ENCODE results near the gene PODXL.

DNA sequence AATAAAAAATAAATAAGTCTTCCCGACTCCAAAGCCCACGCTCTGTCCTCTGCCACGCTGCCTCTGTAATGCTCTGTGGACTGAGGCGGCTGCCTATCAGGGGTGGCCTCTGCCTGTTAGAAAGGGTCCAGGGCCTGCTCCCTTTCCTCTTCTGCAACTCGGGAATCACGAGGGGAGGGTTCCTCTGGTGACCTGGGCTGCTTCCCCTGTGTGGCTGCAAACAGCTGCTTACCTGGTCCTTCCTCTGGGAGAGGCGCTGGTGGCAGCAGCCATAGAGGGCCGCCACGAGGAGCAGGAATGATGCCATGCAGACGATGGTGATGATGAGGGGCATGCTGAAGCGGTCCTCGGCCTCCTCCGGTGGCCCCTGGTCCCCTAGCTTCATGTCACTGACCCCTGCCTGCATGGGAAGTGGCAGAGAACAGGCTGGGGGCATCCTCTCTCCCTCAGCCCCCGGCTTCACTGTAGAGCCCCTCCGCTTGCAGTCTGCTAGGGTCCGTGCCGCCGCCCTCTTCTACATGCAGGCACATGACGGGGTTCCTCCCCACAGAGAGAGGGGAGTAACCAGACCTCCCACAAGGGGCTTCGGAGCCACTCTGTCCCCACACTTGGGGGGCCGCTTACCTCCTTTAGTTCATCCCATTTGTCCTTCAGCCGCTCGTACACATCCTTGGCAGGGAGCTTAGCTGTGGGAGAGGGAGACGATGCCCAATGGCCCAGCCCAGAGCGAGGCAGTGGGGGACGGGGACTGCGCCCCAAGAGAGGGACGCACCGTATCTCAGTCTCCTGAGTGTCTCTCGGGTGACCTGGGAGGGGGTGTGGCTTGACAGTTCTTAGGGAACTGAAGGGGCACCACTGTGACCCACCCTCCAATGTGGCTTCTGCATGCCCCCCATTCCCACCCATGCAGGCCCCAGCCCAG lies 50.5 kb downstream of the PODXL start:
- TF ChIP-seq, protein P1, sequence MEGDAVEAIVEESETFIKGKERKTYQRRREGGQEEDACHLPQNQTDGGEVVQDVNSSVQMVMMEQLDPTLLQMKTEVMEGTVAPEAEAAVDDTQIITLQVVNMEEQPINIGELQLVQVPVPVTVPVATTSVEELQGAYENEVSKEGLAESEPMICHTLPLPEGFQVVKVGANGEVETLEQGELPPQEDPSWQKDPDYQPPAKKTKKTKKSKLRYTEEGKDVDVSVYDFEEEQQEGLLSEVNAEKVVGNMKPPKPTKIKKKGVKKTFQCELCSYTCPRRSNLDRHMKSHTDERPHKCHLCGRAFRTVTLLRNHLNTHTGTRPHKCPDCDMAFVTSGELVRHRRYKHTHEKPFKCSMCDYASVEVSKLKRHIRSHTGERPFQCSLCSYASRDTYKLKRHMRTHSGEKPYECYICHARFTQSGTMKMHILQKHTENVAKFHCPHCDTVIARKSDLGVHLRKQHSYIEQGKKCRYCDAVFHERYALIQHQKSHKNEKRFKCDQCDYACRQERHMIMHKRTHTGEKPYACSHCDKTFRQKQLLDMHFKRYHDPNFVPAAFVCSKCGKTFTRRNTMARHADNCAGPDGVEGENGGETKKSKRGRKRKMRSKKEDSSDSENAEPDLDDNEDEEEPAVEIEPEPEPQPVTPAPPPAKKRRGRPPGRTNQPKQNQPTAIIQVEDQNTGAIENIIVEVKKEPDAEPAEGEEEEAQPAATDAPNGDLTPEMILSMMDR (IDR thresholded peaks at IDR 0.05; ENCODE audit: low read length), result no peak
- no peak for TF ChIP-seq EZH2 (optimal IDR thresholded peaks at IDR 0.05; ENCODE audit: low read depth, low read length)
- TF ChIP-seq EZH2phosphoT487 (IDR thresholded peaks at IDR 0.05; ENCODE audit: low read length), result no peak

Data from MM.1S (cell line).